NCI-H748 (cell line): ENCODE measurements around the gene ZBTB7C.
"Not testable (repeated sequence)": the region's sequence is repeated elsewhere in the genome, so short reads cannot be mapped to it uniquely, and the experiment has no call there.

ENCODE experiments used
- DNase-seq: peaks from one replicate; lab custom pipeline; 2025; ENCODE audit not compliant: unreplicated experiment; lab: John Stamatoyannopoulos, UW

Gene ZBTB7C

GRCh38 chr18:48303883-48304282, 105.3 kb downstream of the ZBTB7C start:
- no peak for DNase-seq

GRCh38 chr18:48302736-48303135, 106.4 kb downstream of the ZBTB7C start:
- no peak for DNase-seq

- peak; percentile 48 for DNase-seq
Observed at GRCh38 chr18:48300463-48300961, 108.7 kb downstream of the ZBTB7C start.

GRCh38 chr18:48297139-48297538, 112.0 kb downstream of the ZBTB7C start:
- DNase-seq = no peak

- DNase-seq = no peak
Observed at GRCh38 chr18:48296581-48296980, 112.6 kb downstream of the ZBTB7C start.

GRCh38 chr18:48295586-48296311, 113.4 kb downstream of the ZBTB7C start:
- DNase-seq = no peak

GRCh38 chr18:48294899-48295585, 114.1 kb downstream of the ZBTB7C start:
- no peak for DNase-seq

GRCh38 chr18:48293954-48294898, 115.0 kb downstream of the ZBTB7C start:
- peak; percentile 84 for DNase-seq

GRCh38 chr18:48292782-48293424, 116.3 kb downstream of the ZBTB7C start:
- DNase-seq = no peak

GRCh38 chr18:48292229-48292628, 117.0 kb downstream of the ZBTB7C start:
- no peak for DNase-seq

- DNase-seq = peak; percentile 69
Observed at GRCh38 chr18:48290162-48290926, 118.8 kb downstream of the ZBTB7C start.

GRCh38 chr18:48284743-48285142, 124.4 kb downstream of the ZBTB7C start:
- no peak for DNase-seq

GRCh38 chr18:48284011-48284410, 125.2 kb downstream of the ZBTB7C start:
- DNase-seq = not testable (repeated sequence)

GRCh38 chr18:48281460-48281859, 127.7 kb downstream of the ZBTB7C start:
- not testable (repeated sequence) for DNase-seq

- DNase-seq = no peak
Observed at GRCh38 chr18:48279312-48279711, 129.9 kb downstream of the ZBTB7C start.

GRCh38 chr18:48278081-48278480, 131.1 kb downstream of the ZBTB7C start:
- no peak for DNase-seq

GRCh38 chr18:48274301-48274700, 134.9 kb downstream of the ZBTB7C start:
- DNase-seq = no peak

GRCh38 chr18:48270929-48271328, 138.3 kb downstream of the ZBTB7C start:
- DNase-seq = no peak

- DNase-seq = no peak
Observed at GRCh38 chr18:48265328-48265727, 143.9 kb downstream of the ZBTB7C start.
